RWPE2 (cell line): ENCODE measurements around the gene RAF1.

ENCODE experiments used
- ATAC-seq: fragments of 200-7000 bp; cut with Tn5 transposase; 3 replicates; pipeline ENCODE4 v1.9.1; 2021; ENCODE audit warnings: low read depth
- DNase-seq: peaks from one replicate; pipeline ENCODE4 v3.0.0-alpha.2; 2020; ENCODE audit warnings: low spot score
- H3K27ac ChIP-seq: fragments of 450-650 bp; 2 replicates; pipeline ENCODE4 v1.5.1; 2017; ENCODE audit warnings: mild to moderate bottlenecking; ENCODE audit not compliant: poor library complexity, severe bottlenecking
- H3K27me3 ChIP-seq: fragments of 250-450 bp; sonication (Bioruptor Pico); 2 replicates; pipeline ENCODE4 v1.5.1; 2021; ENCODE audit warnings: mild to moderate bottlenecking, moderate library complexity; ENCODE audit not compliant: insufficient read depth, poor library complexity, severe bottlenecking
- H3K36me3 ChIP-seq: fragments of 250-450 bp; sonication (Bioruptor Pico); 2 replicates; pipeline ENCODE4 v1.5.1; 2020; ENCODE audit warnings: low read depth, mild to moderate bottlenecking, moderate library complexity
- H3K4me1 ChIP-seq: fragments of 250-450 bp; sonication (Bioruptor Pico); 2 replicates; pipeline ENCODE4 v1.5.1; 2021; ENCODE audit warnings: mild to moderate bottlenecking, moderate library complexity; ENCODE audit not compliant: insufficient read depth, poor library complexity, severe bottlenecking
- H3K4me3 ChIP-seq: fragments of 250-450 bp; sonication (Bioruptor Pico); 2 replicates; pipeline ENCODE4 v1.5.1; 2021; ENCODE audit warnings: mild to moderate bottlenecking, moderate library complexity; ENCODE audit not compliant: severe bottlenecking
- H3K9me3 ChIP-seq: fragments of 250-450 bp; sonication (Bioruptor Pico); 2 replicates; pipeline ENCODE4 v1.5.1; 2021; ENCODE audit warnings: mild to moderate bottlenecking, moderate library complexity; ENCODE audit not compliant: severe bottlenecking
- CTCF ChIP-seq: fragments of 450-650 bp; IDR thresholded peaks from one replicate; pipeline ENCODE4 v1.5.1; 2017; ENCODE audit warnings: mild to moderate bottlenecking, moderate library complexity; ENCODE audit not compliant: poor library complexity, severe bottlenecking

RAF1 gene

GRCh38 chr3:12622335-12622734 is 41.6 kb downstream of the RAF1 start:
- Histone ChIP-seq H3K4me1 (no peaks in the 10 kb centered on the region), H3K4me3 (no peak overlapping the region), H3K36me3 (peaks cover 14% of the 10 kb centered on the region), H3K27me3 (no peaks in the 10 kb centered on the region), H3K27ac (no peak overlapping the region), H3K9me3 (no peaks in the 10 kb centered on the region)
- ATAC-seq (no peak), DNase-seq (no peak)
- no peak for TF ChIP-seq CTCF

GRCh38 chr3:12620729-12621128 is 43.2 kb downstream of the RAF1 start:
- DNase-seq (no peak), ATAC-seq (no peak)
- H3K27me3 ChIP-seq, result no peaks in the 10 kb centered on the region
- no peak overlapping the region for H3K27ac ChIP-seq
- no peak for TF ChIP-seq CTCF
- H3K4me3 ChIP-seq, result no peak overlapping the region
- no peaks in the 10 kb centered on the region for H3K9me3 ChIP-seq
- H3K4me1 ChIP-seq, result no peaks in the 10 kb centered on the region
- peaks cover 28% of the 10 kb centered on the region for H3K36me3 ChIP-seq

GRCh38 chr3:12620305-12620704 is 43.6 kb downstream of the RAF1 start:
- Histone ChIP-seq H3K9me3 (no peaks in the 10 kb centered on the region), H3K4me3 (no peak overlapping the region), H3K4me1 (no peaks in the 10 kb centered on the region), H3K27me3 (no peaks in the 10 kb centered on the region), H3K36me3 (peaks cover 30% of the 10 kb centered on the region), H3K27ac (no peak overlapping the region)
- no peak for ATAC-seq
- TF ChIP-seq CTCF, result no peak
- no peak for DNase-seq

- H3K36me3 ChIP-seq, result peaks cover 45% of the 10 kb centered on the region
These were observed 45.5 kb downstream of the RAF1 start for GRCh38 chr3:12618426-12618825.

More at GRCh38 chr3:12618426-12618825, 45.5 kb downstream of the RAF1 start:
- ATAC-seq, result no peak
- Histone ChIP-seq H3K4me1 (no peaks in the 10 kb centered on the region), H3K4me3 (no peak overlapping the region), H3K27me3 (no peaks in the 10 kb centered on the region), H3K27ac (no peak overlapping the region), H3K9me3 (no peaks in the 10 kb centered on the region)
- DNase-seq, result no peak
- TF ChIP-seq CTCF, result no peak
